Fibroblast of skin of back (primary cell): ENCODE data around the gene HINT2.

Source experiments
- DNase-seq: peaks from one replicate; pipeline ENCODE4 v3.0.0-alpha.2; 2013

HINT2 gene

GRCh38 chr9:35840881-35841644 lies 26.2 kb upstream of the HINT2 start:
- no peak for DNase-seq

- DNase-seq, result no peak
Observed at GRCh38 chr9:35839926-35840325, 25.1 kb upstream of the HINT2 start.

GRCh38 chr9:35836595-35836994 lies 21.8 kb upstream of the HINT2 start:
- DNase-seq, result no peak

GRCh38 chr9:35835766-35836165 lies 20.9 kb upstream of the HINT2 start:
- DNase-seq, result no peak

GRCh38 chr9:35835216-35835632 lies 20.4 kb upstream of the HINT2 start:
- no peak for DNase-seq

- no peak for DNase-seq
Observed at GRCh38 chr9:35834260-35835215, 19.7 kb upstream of the HINT2 start.

- no peak for DNase-seq
Observed at GRCh38 chr9:35832814-35833213, 18.0 kb upstream of the HINT2 start.

GRCh38 chr9:35831040-35831439 lies 16.2 kb upstream of the HINT2 start:
- no peak for DNase-seq

- DNase-seq, result peak; percentile 7
Observed at GRCh38 chr9:35829764-35830096, 14.9 kb upstream of the HINT2 start.

GRCh38 chr9:35829084-35829763 lies 14.4 kb upstream of the HINT2 start, which contains the start of gene TMEM8B:
TMEM8B (plus strand) TSS chr9:35829228; CDS start chr9:35829448, 220 bp downstream.
- peak; percentile 92 for DNase-seq

- no peak for DNase-seq
Observed at GRCh38 chr9:35828716-35829083, 13.9 kb upstream of the HINT2 start, which contains the start of gene FAM221B. FAM221B (minus strand) TSS chr9:35828732; CDS start chr9:35826161, 2,571 bp downstream.

GRCh38 chr9:35827486-35827885 lies 12.6 kb upstream of the HINT2 start:
- DNase-seq, result peak; percentile 67

- peak; percentile 69 for DNase-seq
Observed at GRCh38 chr9:35826071-35826701, 11.3 kb upstream of the HINT2 start.

GRCh38 chr9:35822926-35823325 lies 8.1 kb upstream of the HINT2 start:
- DNase-seq, result no peak

- peak; percentile 72 for DNase-seq
Observed at GRCh38 chr9:35820076-35820475, 5.2 kb upstream of the HINT2 start.

- DNase-seq, result no peak
Observed at GRCh38 chr9:35818341-35818740, 3.5 kb upstream of the HINT2 start.

- DNase-seq, result peak; percentile 29
Observed at GRCh38 chr9:35816708-35817107, 1.9 kb upstream of the HINT2 start.

- peak; percentile 64 for DNase-seq
Observed at GRCh38 chr9:35814106-35814840, 569 bp downstream of the HINT2 start.

- peak; percentile 37 for DNase-seq
Observed at GRCh38 chr9:35813434-35814105, 1.3 kb downstream of the HINT2 start.

- peak; percentile 96 for DNase-seq
Observed at GRCh38 chr9:35812025-35812602, 2.7 kb downstream of the HINT2 start, which contains the start of gene SPAG8. SPAG8 (minus strand) TSS chr9:35812262; CDS start chr9:35812147, 115 bp downstream.
